Measurements from ENCODE around the gene TDG.

Gene TDG

GRCh38 chr12:103998976-103999375, 33.3 kb downstream of the TDG start:
- no peak overlapping the region for H3K4me3 ChIP-seq (ENCODE audit: low read length)
- no peak overlapping the region for H3K9ac ChIP-seq (ENCODE audit: low read length)
- no peak for DNase-seq
- no peaks in the 10 kb centered on the region for H3F3A ChIP-seq (ENCODE audit: insufficient read depth, low read length)
- no peaks in the 10 kb centered on the region for H3K36me3 ChIP-seq (replicated peaks; ENCODE audit: insufficient read depth, low read length)
- H3K79me2 ChIP-seq (ENCODE audit: low read length) = no peaks in the 10 kb centered on the region
- TF ChIP-seq EZH2phosphoT487 (IDR thresholded peaks at IDR 0.05; ENCODE audit: low read length) (no peak), EZH2 (optimal IDR thresholded peaks at IDR 0.05; ENCODE audit: low read depth, low read length) (no peak), CTCF (IDR thresholded peaks at IDR 0.05; ENCODE audit: low read length) (no peak)
- H2AFZ ChIP-seq (ENCODE audit: low read length) = no peak overlapping the region
- no peaks in the 10 kb centered on the region for H3K27me3 ChIP-seq (replicated peaks; ENCODE audit: insufficient read depth, low read length)
- H3K4me1 ChIP-seq (ENCODE audit: low read length) = no peaks in the 10 kb centered on the region
- H3K4me2 ChIP-seq (ENCODE audit: low read depth, low read length) = no peak overlapping the region
- no peaks in the 10 kb centered on the region for H3K9me2 ChIP-seq (replicated peaks; ENCODE audit: insufficient read depth, low read length)
- no peaks in the 10 kb centered on the region for H3K9me3 ChIP-seq (replicated peaks; ENCODE audit: insufficient read depth, low read length)
- H4K20me1 ChIP-seq (ENCODE audit: insufficient read depth, low read length) = no peaks in the 10 kb centered on the region
- no peak overlapping the region for H3K27ac ChIP-seq (ENCODE audit: low read length)

- Histone ChIP-seq H3K4me3 (ENCODE audit: low read length) (no peak overlapping the region), H3K9ac (ENCODE audit: low read length) (no peak overlapping the region), H3K4me1 (ENCODE audit: low read length) (no peaks in the 10 kb centered on the region), H3K27ac (ENCODE audit: low read length) (no peak overlapping the region), H3K9me2 (replicated peaks; ENCODE audit: insufficient read depth, low read length) (no peaks in the 10 kb centered on the region), H3K36me3 (replicated peaks; ENCODE audit: insufficient read depth, low read length) (no peaks in the 10 kb centered on the region), H3F3A (ENCODE audit: insufficient read depth, low read length) (no peaks in the 10 kb centered on the region), H3K27me3 (replicated peaks; ENCODE audit: insufficient read depth, low read length) (no peaks in the 10 kb centered on the region), H3K4me2 (ENCODE audit: low read depth, low read length) (no peak overlapping the region), H3K79me2 (ENCODE audit: low read length) (no peaks in the 10 kb centered on the region), H3K9me3 (replicated peaks; ENCODE audit: insufficient read depth, low read length) (no peaks in the 10 kb centered on the region), H4K20me1 (ENCODE audit: insufficient read depth, low read length) (no peaks in the 10 kb centered on the region), H2AFZ (ENCODE audit: low read length) (no peak overlapping the region)
- no peak for TF ChIP-seq CTCF (IDR thresholded peaks at IDR 0.05; ENCODE audit: low read length)
- TF ChIP-seq EZH2 (optimal IDR thresholded peaks at IDR 0.05; ENCODE audit: low read depth, low read length) = no peak
- TF ChIP-seq EZH2phosphoT487 (IDR thresholded peaks at IDR 0.05; ENCODE audit: low read length) = no peak
- no peak for DNase-seq
Observed at GRCh38 chr12:104000807-104001434, 35.2 kb downstream of the TDG start.

- Histone ChIP-seq H3K9me2 (replicated peaks; ENCODE audit: insufficient read depth, low read length) (no peaks in the 10 kb centered on the region), H3K9ac (ENCODE audit: low read length) (no peak overlapping the region), H4K20me1 (ENCODE audit: insufficient read depth, low read length) (no peaks in the 10 kb centered on the region), H3K9me3 (replicated peaks; ENCODE audit: insufficient read depth, low read length) (no peaks in the 10 kb centered on the region), H3K4me3 (ENCODE audit: low read length) (no peak overlapping the region), H3K4me2 (ENCODE audit: low read depth, low read length) (no peak overlapping the region), H3K36me3 (replicated peaks; ENCODE audit: insufficient read depth, low read length) (no peaks in the 10 kb centered on the region), H3K27me3 (replicated peaks; ENCODE audit: insufficient read depth, low read length) (no peaks in the 10 kb centered on the region), H3K27ac (ENCODE audit: low read length) (no peak overlapping the region), H3F3A (ENCODE audit: insufficient read depth, low read length) (no peaks in the 10 kb centered on the region), H3K79me2 (ENCODE audit: low read length) (no peaks in the 10 kb centered on the region), H3K4me1 (ENCODE audit: low read length) (no peaks in the 10 kb centered on the region), H2AFZ (ENCODE audit: low read length) (no peak overlapping the region)
- TF ChIP-seq EZH2 (optimal IDR thresholded peaks at IDR 0.05; ENCODE audit: low read depth, low read length) (no peak), CTCF (IDR thresholded peaks at IDR 0.05; ENCODE audit: low read length) (no peak), EZH2phosphoT487 (IDR thresholded peaks at IDR 0.05; ENCODE audit: low read length) (no peak)
- DNase-seq = no peak
Observed at GRCh38 chr12:104002686-104003085, 37.0 kb downstream of the TDG start.
